ENCODE data around the gene SGIP1. TPM values are rescaled to one million over a fixed set of nuclear protein-coding genes. Genes with fewer than 3 reads are reported as not detected.
A peak's percentile ranks its signal among the peaks of the same experiment; 100 is the strongest.

The SGIP1 gene
- total and polyA plus RNA-seq, 2 experiments from 2014 or later: 2.4 to 6.1 TPM

- peaks cover 3% of the 10 kb centered on the region for H3K27me3 Mint-ChIP-seq (ENCODE audit: insufficient read depth, low read depth, poor library complexity)
- TF ChIP-seq ZNF331 (CRISPR knock-in tag; IDR thresholded peaks at IDR 0.05; ENCODE audit: low read depth) (no peak), EZH2phosphoT487 (IDR thresholded peaks at IDR 0.05; ENCODE audit: unreplicated experiment) (no peak), EZH2 (IDR thresholded peaks at IDR 0.05; ENCODE audit: low read depth, unreplicated experiment) (no peak)
- ATAC-seq: no peak
Measured at GRCh38 chr1:66760506-66760905, 226.6 kb downstream of the SGIP1 start.

DNA sequence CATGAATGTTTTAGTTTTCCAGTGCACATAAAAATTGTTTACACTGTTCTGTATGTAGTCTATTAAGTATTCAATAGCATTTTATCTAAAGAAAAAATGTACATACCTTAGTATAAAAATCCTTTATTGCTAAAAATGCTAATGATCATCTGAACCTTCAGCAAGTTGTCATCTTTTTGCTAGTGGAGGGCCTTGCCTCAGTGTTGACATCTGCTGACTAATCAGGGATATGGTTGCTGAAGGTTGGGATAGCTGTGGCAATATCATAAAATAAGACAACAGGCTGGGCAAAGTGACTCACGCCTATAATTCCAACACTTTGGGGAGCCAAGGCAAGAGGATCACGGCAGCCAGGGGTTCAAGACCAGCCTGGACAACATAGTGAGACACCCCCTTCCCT is 227.3 kb downstream of the SGIP1 start:
- no peaks in the 10 kb centered on the region for H3K4me1 Mint-ChIP-seq
- H3K4me3 Mint-ChIP-seq: no peak overlapping the region
- no peaks in the 10 kb centered on the region for H4K20me1 ChIP-seq (replicated peaks; ENCODE audit: insufficient read depth)
- peaks cover 3% of the 10 kb centered on the region for H3K27me3 Mint-ChIP-seq (ENCODE audit: insufficient read depth, low read depth, poor library complexity)
- no peaks in the 10 kb centered on the region for H3K9me2 ChIP-seq (ENCODE audit: insufficient read depth)
- no peak for ATAC-seq
- H3F3A ChIP-seq (replicated peaks; ENCODE audit: low read depth): no peaks in the 10 kb centered on the region
- no peaks in the 10 kb centered on the region for H3K36me3 Mint-ChIP-seq (ENCODE audit: low read depth)
- H3K4me2 ChIP-seq: no peak overlapping the region
- H3K27ac Mint-ChIP-seq: no peak overlapping the region
- H3K27me3 ChIP-seq (ENCODE audit: insufficient read depth): no peaks in the 10 kb centered on the region
- no peak for DNase-seq (ENCODE audit: low spot score)
- H3K9me3 Mint-ChIP-seq: no peaks in the 10 kb centered on the region
- no peak for TF ChIP-seq EZH2phosphoT487 (IDR thresholded peaks at IDR 0.05; ENCODE audit: unreplicated experiment)
- TF ChIP-seq CTCF (conservative IDR thresholded peaks at IDR 0.05; ENCODE audit: low read depth in 2 of 2): 0 out of 4 replicates have a peak, but pooled peaks of 1 of the 2 experiments have one; percentile 5
- no peaks in the 10 kb centered on the region for H3K79me2 ChIP-seq (replicated peaks; ENCODE audit: insufficient read depth)
- H2AFZ ChIP-seq: no peak overlapping the region
- no peaks in the 10 kb centered on the region for H3K4me1 ChIP-seq (ENCODE audit: insufficient read depth)
- H3K27ac ChIP-seq (ENCODE audit: low read depth): no peak overlapping the region
- no peak overlapping the region for H3K4me3 ChIP-seq
- H3K36me3 ChIP-seq (ENCODE audit: insufficient read depth): no peaks in the 10 kb centered on the region

More at GRCh38 chr1:66760506-66760905, 226.6 kb downstream of the SGIP1 start:
- no peak overlapping the region for H2AFZ ChIP-seq
- H3K27me3 ChIP-seq (ENCODE audit: insufficient read depth): no peaks in the 10 kb centered on the region
- no peak overlapping the region for H3K4me3 ChIP-seq
- no peak overlapping the region for H3K4me2 ChIP-seq
- H3K9me2 ChIP-seq (ENCODE audit: insufficient read depth): no peaks in the 10 kb centered on the region
- H3K27ac ChIP-seq (ENCODE audit: low read depth): no peak overlapping the region
- no peaks in the 10 kb centered on the region for H3K36me3 ChIP-seq (ENCODE audit: insufficient read depth)
- H3K4me1 Mint-ChIP-seq: no peaks in the 10 kb centered on the region
- H3K4me1 ChIP-seq (ENCODE audit: insufficient read depth): no peaks in the 10 kb centered on the region
- DNase-seq (ENCODE audit: low spot score): no peak
- no peak overlapping the region for H3K27ac Mint-ChIP-seq
- no peaks in the 10 kb centered on the region for H3F3A ChIP-seq (replicated peaks; ENCODE audit: low read depth)
- no peaks in the 10 kb centered on the region for H3K36me3 Mint-ChIP-seq (ENCODE audit: low read depth)
- no peaks in the 10 kb centered on the region for H3K9me3 Mint-ChIP-seq
- no peaks in the 10 kb centered on the region for H4K20me1 ChIP-seq (replicated peaks; ENCODE audit: insufficient read depth)
- no peaks in the 10 kb centered on the region for H3K79me2 ChIP-seq (replicated peaks; ENCODE audit: insufficient read depth)
- H3K4me3 Mint-ChIP-seq: no peak overlapping the region

DNA sequence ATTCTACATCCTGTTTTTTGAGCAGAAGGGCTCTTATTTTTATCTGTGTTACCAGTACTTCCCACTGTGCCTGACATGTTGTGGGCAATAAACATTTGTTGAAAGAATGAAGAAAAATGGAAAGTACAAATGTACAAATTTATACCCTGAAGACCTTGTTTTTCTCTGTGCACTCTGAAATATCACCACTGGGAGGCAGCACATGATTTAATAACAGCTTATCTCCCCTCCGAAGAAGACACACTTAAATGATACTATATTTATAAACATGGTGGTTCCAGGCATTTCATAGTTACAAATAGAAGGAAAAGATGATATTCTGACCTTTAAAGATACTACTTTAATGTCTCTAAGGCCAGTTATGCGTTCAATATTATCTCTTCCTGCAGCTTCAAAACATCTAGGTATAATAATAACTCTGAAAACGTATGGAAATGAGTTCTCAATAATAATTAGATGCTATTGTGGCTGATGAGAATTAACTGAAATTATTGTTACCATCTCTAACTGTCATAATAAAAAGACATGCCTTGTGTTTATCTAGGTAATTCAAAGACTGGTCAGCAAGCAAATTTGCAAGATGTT is 231.1 kb downstream of the SGIP1 start:
- Mint-ChIP-seq H3K4me1 (no peaks in the 10 kb centered on the region), H3K27ac (no peak overlapping the region), H3K4me3 (no peak overlapping the region), H3K36me3 (ENCODE audit: low read depth) (no peaks in the 10 kb centered on the region), H3K27me3 (ENCODE audit: insufficient read depth, low read depth, poor library complexity) (peaks cover 3% of the 10 kb centered on the region), H3K9me3 (no peaks in the 10 kb centered on the region)
- H3K27me3 ChIP-seq (ENCODE audit: insufficient read depth): no peaks in the 10 kb centered on the region
- H3K4me3 ChIP-seq: no peak overlapping the region
- ATAC-seq (no peak), DNase-seq (ENCODE audit: low spot score) (peak; percentile 40)
- no peaks in the 10 kb centered on the region for H3K79me2 ChIP-seq (replicated peaks; ENCODE audit: insufficient read depth)
- TF ChIP-seq CTCF (conservative IDR thresholded peaks at IDR 0.05; ENCODE audit: low read depth in 2 of 2): peak; percentile 73 to 93
- TF ChIP-seq, protein P1, sequence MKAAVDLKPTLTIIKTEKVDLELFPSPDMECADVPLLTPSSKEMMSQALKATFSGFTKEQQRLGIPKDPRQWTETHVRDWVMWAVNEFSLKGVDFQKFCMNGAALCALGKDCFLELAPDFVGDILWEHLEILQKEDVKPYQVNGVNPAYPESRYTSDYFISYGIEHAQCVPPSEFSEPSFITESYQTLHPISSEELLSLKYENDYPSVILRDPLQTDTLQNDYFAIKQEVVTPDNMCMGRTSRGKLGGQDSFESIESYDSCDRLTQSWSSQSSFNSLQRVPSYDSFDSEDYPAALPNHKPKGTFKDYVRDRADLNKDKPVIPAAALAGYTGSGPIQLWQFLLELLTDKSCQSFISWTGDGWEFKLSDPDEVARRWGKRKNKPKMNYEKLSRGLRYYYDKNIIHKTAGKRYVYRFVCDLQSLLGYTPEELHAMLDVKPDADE (IDR thresholded peaks at IDR 0.05): no peak
- no peaks in the 10 kb centered on the region for H3K4me1 ChIP-seq (ENCODE audit: insufficient read depth)
- no peaks in the 10 kb centered on the region for H3K9me2 ChIP-seq (ENCODE audit: insufficient read depth)
- no peak overlapping the region for H3K27ac ChIP-seq (ENCODE audit: low read depth)
- no peaks in the 10 kb centered on the region for H3K36me3 ChIP-seq (ENCODE audit: insufficient read depth)
- H2AFZ ChIP-seq: no peak overlapping the region
- no peaks in the 10 kb centered on the region for H3F3A ChIP-seq (replicated peaks; ENCODE audit: low read depth)
- no peak overlapping the region for H3K4me2 ChIP-seq
- no peaks in the 10 kb centered on the region for H4K20me1 ChIP-seq (replicated peaks; ENCODE audit: insufficient read depth)

Data from GM23338 (cell line).